ENCODE data around the gene GGTLC2.

DNA sequence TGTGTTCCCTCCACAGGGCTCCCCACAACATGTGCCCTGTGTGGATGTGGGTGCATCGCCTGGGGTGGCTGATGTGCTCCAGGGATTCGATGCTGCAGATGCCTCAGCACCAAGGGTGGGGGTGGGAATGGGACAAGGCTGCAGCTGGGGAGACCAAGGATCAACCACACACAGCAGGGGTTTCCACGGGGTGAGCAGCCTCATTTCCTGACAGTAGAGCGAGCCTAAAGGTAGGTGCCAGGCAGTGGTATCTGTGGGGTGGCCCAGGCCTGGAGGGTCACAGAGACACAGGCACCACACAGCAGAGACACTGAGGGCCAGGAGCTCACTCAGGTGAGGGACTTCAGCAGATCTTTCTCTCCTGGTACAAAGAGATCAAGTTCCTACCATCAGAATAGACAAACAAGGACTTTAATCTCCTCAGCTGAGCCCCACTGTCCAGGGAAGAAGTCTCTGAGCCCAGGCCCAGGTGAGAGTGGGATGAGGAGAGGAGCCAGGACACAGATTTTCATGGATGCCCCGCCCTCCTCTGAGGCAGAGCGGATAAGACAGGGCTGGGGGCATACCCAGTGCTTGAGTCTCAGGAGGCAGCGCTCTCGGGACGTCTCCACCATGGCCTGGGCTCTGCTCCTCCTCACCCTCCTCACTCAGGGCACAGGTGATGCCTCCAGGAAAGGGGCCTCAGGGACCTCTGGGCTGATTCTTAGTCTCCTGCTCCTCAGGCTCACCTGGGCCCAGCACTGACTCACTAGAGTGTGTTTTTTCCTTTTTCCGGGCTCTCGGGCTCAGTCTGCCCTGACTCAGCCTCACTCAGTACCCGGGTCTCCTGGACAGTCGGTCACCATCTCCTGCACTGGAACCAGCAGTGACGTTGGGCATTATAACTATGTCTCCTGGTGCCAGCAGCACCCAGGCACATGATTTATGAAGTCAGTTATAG lies 19.7 kb downstream of the GGTLC2 start:
- TF ChIP-seq CTCF (IDR thresholded peaks at IDR 0.05; ENCODE audit: low read length) (no peak), EZH2phosphoT487 (IDR thresholded peaks at IDR 0.05; ENCODE audit: low read length) (no peak)

All from MM.1S (cell line).